Body of pancreas (tissue), 4 donors: ENCODE results near the gene GADD45GIP1.

Source experiments
- POLR2A ChIP-seq, 3 donors: fragments of 450-650 bp; IDR thresholded peaks; one replicate each; pipeline ENCODE4 v1.6.1; 2016; ENCODE audit warnings: antibody characterized with exemption in 3 of 3, mild to moderate bottlenecking in 2 of 3
- TF ChIP-seq, protein P1 (sequence below), 7 experiments: fragments of 450-650 bp in 4 of 7; fragments of 200-600 bp in 3 of 7; sonication (generic) in 3 of 7; IDR thresholded peaks; one replicate each; pipeline ENCODE4 v1.5.1; 2016 to 2019; ENCODE audit warnings: antibody characterized with exemption in 7 of 7

GRCh38 chr19:12959481-12959880 lies 2.5 kb upstream of the GADD45GIP1 start:
- TF ChIP-seq, protein P1, sequence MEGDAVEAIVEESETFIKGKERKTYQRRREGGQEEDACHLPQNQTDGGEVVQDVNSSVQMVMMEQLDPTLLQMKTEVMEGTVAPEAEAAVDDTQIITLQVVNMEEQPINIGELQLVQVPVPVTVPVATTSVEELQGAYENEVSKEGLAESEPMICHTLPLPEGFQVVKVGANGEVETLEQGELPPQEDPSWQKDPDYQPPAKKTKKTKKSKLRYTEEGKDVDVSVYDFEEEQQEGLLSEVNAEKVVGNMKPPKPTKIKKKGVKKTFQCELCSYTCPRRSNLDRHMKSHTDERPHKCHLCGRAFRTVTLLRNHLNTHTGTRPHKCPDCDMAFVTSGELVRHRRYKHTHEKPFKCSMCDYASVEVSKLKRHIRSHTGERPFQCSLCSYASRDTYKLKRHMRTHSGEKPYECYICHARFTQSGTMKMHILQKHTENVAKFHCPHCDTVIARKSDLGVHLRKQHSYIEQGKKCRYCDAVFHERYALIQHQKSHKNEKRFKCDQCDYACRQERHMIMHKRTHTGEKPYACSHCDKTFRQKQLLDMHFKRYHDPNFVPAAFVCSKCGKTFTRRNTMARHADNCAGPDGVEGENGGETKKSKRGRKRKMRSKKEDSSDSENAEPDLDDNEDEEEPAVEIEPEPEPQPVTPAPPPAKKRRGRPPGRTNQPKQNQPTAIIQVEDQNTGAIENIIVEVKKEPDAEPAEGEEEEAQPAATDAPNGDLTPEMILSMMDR (IDR thresholded peaks at IDR 0.05) = no peak
- TF ChIP-seq POLR2A (IDR thresholded peaks at IDR 0.05) = no peak
